ENCODE measurements around the gene GPR183. TPM values are rescaled to one million over a fixed set of nuclear protein-coding genes. Genes with fewer than 3 reads are reported as not detected.

The GPR183 gene
- total RNA-seq, 1 experiment from 2014 or later, result not detected

GRCh38 chr13:99314640-99315176 is 7.5 kb upstream of the GPR183 start:
- no peak for DNase-seq (ENCODE audit: unreplicated experiment)
- intact Hi-C loops (cut with micrococcal nuclease), result no loop called here
- ChIA-PET CTCF (interaction anchor here (0.7 to 1.6 kb wide), 2 partner anchors 42 to 122 kb away, joined by 3 to 5 read pairs; no protein-coding TSS in a partner anchor), POLR2A (no interaction called here)
- peaks cover 34% of the 10 kb centered on the region for H3K36me3 Mint-ChIP-seq (ENCODE audit: insufficient read depth, unreplicated experiment)
- no TSS peak for BruUV-seq (replicated peaks)
- no peak overlapping the region for H3K4me3 Mint-ChIP-seq (ENCODE audit: unreplicated experiment)
- peaks cover 14% of the 10 kb centered on the region for H3K4me1 Mint-ChIP-seq (ENCODE audit: insufficient read depth, unreplicated experiment)
- no peaks in the 10 kb centered on the region for H3K9me3 Mint-ChIP-seq (ENCODE audit: unreplicated experiment)
- H3K27ac Mint-ChIP-seq (ENCODE audit: low read depth, unreplicated experiment), result no peak overlapping the region
- TF ChIP-seq CTCF (IDR thresholded peaks at IDR 0.05; ENCODE audit: unreplicated experiment), result no peak
- H3K27me3 Mint-ChIP-seq (ENCODE audit: insufficient read depth, unreplicated experiment), result no peaks in the 10 kb centered on the region

- intact Hi-C loops (cut with micrococcal nuclease), result no loop called here
- ChIA-PET POLR2A (no interaction called here), CTCF (interaction anchor here (1.6 kb wide), 1 partner anchor 123 kb away, joined by 5 read pairs; no protein-coding TSS in a partner anchor)
- BruUV-seq (replicated peaks), result no TSS peak
- peak overlapping the region; percentile 68 for H3K27ac Mint-ChIP-seq (ENCODE audit: low read depth, unreplicated experiment)
- no peak for DNase-seq (ENCODE audit: unreplicated experiment)
- H3K36me3 Mint-ChIP-seq (ENCODE audit: insufficient read depth, unreplicated experiment), result peaks cover 39% of the 10 kb centered on the region
- peaks cover 14% of the 10 kb centered on the region for H3K4me1 Mint-ChIP-seq (ENCODE audit: insufficient read depth, unreplicated experiment)
- TF ChIP-seq CTCF (IDR thresholded peaks at IDR 0.05; ENCODE audit: unreplicated experiment), result no peak
- no peak overlapping the region for H3K4me3 Mint-ChIP-seq (ENCODE audit: unreplicated experiment)
- no peaks in the 10 kb centered on the region for H3K27me3 Mint-ChIP-seq (ENCODE audit: insufficient read depth, unreplicated experiment)
- no peaks in the 10 kb centered on the region for H3K9me3 Mint-ChIP-seq (ENCODE audit: unreplicated experiment)
These were observed 6.7 kb upstream of the GPR183 start for GRCh38 chr13:99313941-99314340.

- DNase-seq (ENCODE audit: unreplicated experiment), result no peak
- peak overlapping the region; percentile 68 for H3K27ac Mint-ChIP-seq (ENCODE audit: low read depth, unreplicated experiment)
- intact Hi-C loops (cut with micrococcal nuclease), result no loop called here
- H3K9me3 Mint-ChIP-seq (ENCODE audit: unreplicated experiment), result no peaks in the 10 kb centered on the region
- H3K36me3 Mint-ChIP-seq (ENCODE audit: insufficient read depth, unreplicated experiment), result peaks cover 35% of the 10 kb centered on the region
- POLR2A ChIA-PET, result no interaction called here
- TF ChIP-seq CTCF (IDR thresholded peaks at IDR 0.05; ENCODE audit: unreplicated experiment), result no peak
- CTCF ChIA-PET, result no interaction called here
- H3K4me1 Mint-ChIP-seq (ENCODE audit: insufficient read depth, unreplicated experiment), result peaks cover 14% of the 10 kb centered on the region
- H3K27me3 Mint-ChIP-seq (ENCODE audit: insufficient read depth, unreplicated experiment), result no peaks in the 10 kb centered on the region
- H3K4me3 Mint-ChIP-seq (ENCODE audit: unreplicated experiment), result no peak overlapping the region
- no TSS peak for BruUV-seq (replicated peaks)
These were observed 6.3 kb upstream of the GPR183 start for GRCh38 chr13:99313501-99313900.

- TF ChIP-seq CTCF (IDR thresholded peaks at IDR 0.05; ENCODE audit: unreplicated experiment), result no peak
- H3K27ac Mint-ChIP-seq (ENCODE audit: low read depth, unreplicated experiment), result peak overlapping the region; percentile 25
- intact Hi-C loops (cut with micrococcal nuclease), result no loop called here
- no peaks in the 10 kb centered on the region for H3K27me3 Mint-ChIP-seq (ENCODE audit: insufficient read depth, unreplicated experiment)
- peak; percentile 98 for DNase-seq (ENCODE audit: unreplicated experiment)
- ChIA-PET POLR2A (interaction anchor here (0.6 kb wide), 1 partner anchor 15 kb away, joined by 3 read pairs; no protein-coding TSS in a partner anchor), CTCF (interaction anchor here (1.3 kb wide), 1 partner anchor 124 kb away, joined by 3 read pairs; no protein-coding TSS in a partner anchor)
- peaks cover 14% of the 10 kb centered on the region for H3K4me1 Mint-ChIP-seq (ENCODE audit: insufficient read depth, unreplicated experiment)
- H3K36me3 Mint-ChIP-seq (ENCODE audit: insufficient read depth, unreplicated experiment), result peaks cover 25% of the 10 kb centered on the region
- no TSS peak for BruUV-seq (replicated peaks)
- H3K9me3 Mint-ChIP-seq (ENCODE audit: unreplicated experiment), result no peaks in the 10 kb centered on the region
- H3K4me3 Mint-ChIP-seq (ENCODE audit: unreplicated experiment), result no peak overlapping the region
These were observed 5.3 kb upstream of the GPR183 start for GRCh38 chr13:99312493-99312883.

Measured in MCF 10A (cell line).